Left lung (tissue), 10 donors: Measurements from ENCODE around the gene PPP5C. TPM values are rescaled to one million over a fixed set of nuclear protein-coding genes. Genes with fewer than 3 reads are reported as not detected.

Source experiments
- ATAC-seq: fragments of 200-7000 bp; cut with Tn5 transposase; one replicate; pipeline ENCODE4 v1.9.1; 2020; ENCODE audit warnings: moderate library complexity
- DNase-seq, 4 donors: peaks; one replicate each; pipeline ENCODE4 v3.0.0-alpha.2; 2013 to 2020
- H3K27ac ChIP-seq, 2 donors: fragments of 200-600 bp; sonication (generic) in 1 of 2; one replicate each; pipeline versions ENCODE4 v1.5.0 to v1.8.0; 2020 to 2021
- H3K27me3 ChIP-seq, 2 donors: fragments of 200-600 bp; sonication (generic) in 1 of 2; one replicate each; pipeline versions ENCODE4 v1.5.0 to v1.8.0; 2020 to 2021
- H3K36me3 ChIP-seq, 2 donors: fragments of 200-600 bp; sonication (generic) in 1 of 2; one replicate each; pipeline versions ENCODE4 v1.5.0 to v1.8.0; 2020 to 2021
- H3K4me1 ChIP-seq, 2 donors: fragments of 200-600 bp; one replicate each; pipeline ENCODE4 v1.8.0; 2021
- H3K4me3 ChIP-seq, 2 donors: fragments of 200-600 bp; sonication (generic) in 1 of 2; one replicate each; pipeline versions ENCODE4 v1.5.0 to v1.8.0; 2020 to 2021; ENCODE audit warnings: mild to moderate bottlenecking in 1 of 2
- H3K9me3 ChIP-seq, 2 donors: fragments of 200-600 bp; sonication (generic) in 1 of 2; one replicate each; pipeline versions ENCODE4 v1.5.0 to v1.8.0; 2020 to 2021
- intact Hi-C, 2 donors: fragments of 100-400 bp; cut with DNase I; formaldehyde crosslinking; loops; one replicate each; pipeline versions ENCODE4 v1.11.2 to v1.14.2; 2022
- polyA plus RNA-seq, 6 donors: library from polyadenylated mRNA; unstranded; fragments of 120-200 nt; gene quantifications; one replicate each; pipeline ENCODE4 v1.2.1, GENCODE V29; 2013; ENCODE audit not compliant: insufficient read length in 6 of 6
- total RNA-seq, 2 donors: library from RNA; stranded (reverse); fragmentation: NEBNext Ultra II Directional; extraction: Animal tissue kit (Norgen Biotek cat#: 25700); gene quantifications; one replicate each; pipeline ENCODE4 v1.2.1, GENCODE V29; 2021
- TF ChIP-seq, protein P1 (sequence below), 2 donors: fragments of 200-600 bp; sonication (generic) in 1 of 2; IDR thresholded peaks; one replicate each; pipeline versions ENCODE4 v1.5.0 to v1.8.0; 2021; ENCODE audit warnings: antibody characterized with exemption in 2 of 2
- donor health status: DM: no; HTN: yes; CAD: no.
- donor health status: DM: no; HTN: no; CAD: no.

PPP5C gene
- total and polyA plus RNA-seq, 8 donors = 52.6 to 114 (median 98.3) TPM

DNA sequence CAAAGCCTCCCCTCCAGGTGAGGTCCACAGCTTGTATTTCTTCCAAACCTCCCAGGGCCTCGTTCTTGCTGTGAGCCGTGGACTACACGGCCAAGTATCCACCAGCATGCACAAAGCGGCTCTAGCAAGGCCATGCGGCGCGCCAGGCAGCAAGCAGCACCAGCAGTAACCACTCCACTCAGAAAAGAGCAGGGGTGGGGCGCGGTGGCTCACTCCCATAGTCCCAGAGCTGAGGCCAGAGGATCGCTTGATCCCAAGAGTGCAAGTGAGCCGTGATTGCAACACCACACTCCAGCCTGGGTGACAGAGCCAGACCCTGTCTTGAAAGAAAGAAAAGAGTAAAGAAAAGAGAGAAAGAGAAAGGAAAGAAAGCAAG lies 61.8 kb downstream of the PPP5C start:
- TF ChIP-seq, protein P1, sequence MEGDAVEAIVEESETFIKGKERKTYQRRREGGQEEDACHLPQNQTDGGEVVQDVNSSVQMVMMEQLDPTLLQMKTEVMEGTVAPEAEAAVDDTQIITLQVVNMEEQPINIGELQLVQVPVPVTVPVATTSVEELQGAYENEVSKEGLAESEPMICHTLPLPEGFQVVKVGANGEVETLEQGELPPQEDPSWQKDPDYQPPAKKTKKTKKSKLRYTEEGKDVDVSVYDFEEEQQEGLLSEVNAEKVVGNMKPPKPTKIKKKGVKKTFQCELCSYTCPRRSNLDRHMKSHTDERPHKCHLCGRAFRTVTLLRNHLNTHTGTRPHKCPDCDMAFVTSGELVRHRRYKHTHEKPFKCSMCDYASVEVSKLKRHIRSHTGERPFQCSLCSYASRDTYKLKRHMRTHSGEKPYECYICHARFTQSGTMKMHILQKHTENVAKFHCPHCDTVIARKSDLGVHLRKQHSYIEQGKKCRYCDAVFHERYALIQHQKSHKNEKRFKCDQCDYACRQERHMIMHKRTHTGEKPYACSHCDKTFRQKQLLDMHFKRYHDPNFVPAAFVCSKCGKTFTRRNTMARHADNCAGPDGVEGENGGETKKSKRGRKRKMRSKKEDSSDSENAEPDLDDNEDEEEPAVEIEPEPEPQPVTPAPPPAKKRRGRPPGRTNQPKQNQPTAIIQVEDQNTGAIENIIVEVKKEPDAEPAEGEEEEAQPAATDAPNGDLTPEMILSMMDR (IDR thresholded peaks at IDR 0.05) = no peak
- ATAC-seq (peak; percentile 66), DNase-seq (peak in 3 of 4 donors; percentile 82 to 89 (median 86))
- Histone ChIP-seq H3K4me1 (peaks cover 10 to 30% of the 10 kb centered on the region in 2 donors), H3K27me3 (peaks cover 8 to 97% of the 10 kb centered on the region in 2 donors), H3K27ac (no peak overlapping the region), H3K9me3 (no peaks in the 10 kb centered on the region), H3K36me3 (no peaks in the 10 kb centered on the region), H3K4me3 (no peak overlapping the region)
- intact Hi-C loops = no loop called here

DNA sequence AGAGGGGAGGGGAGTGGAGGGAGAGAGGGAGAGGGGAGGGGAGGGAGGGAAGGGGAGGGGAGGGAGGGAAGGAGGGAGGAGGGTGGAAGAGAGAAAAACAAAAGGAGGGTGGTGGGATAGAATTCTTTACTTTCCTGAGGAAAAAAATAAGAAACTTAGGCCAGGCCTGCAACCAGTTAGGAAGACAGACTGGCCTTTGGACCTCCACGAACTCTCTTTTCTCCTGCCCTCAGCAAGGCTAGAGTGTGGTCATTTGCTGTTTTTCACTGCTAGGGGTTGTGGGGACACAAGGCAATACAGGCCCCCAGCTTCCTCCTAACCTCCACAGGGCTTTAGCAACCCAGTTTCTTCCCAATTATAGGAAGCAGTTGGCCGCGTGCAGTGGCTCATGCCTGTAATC lies 62.3 kb downstream of the PPP5C start:
- TF ChIP-seq, protein P1 (IDR thresholded peaks at IDR 0.05) = no peak
- H3K27me3 ChIP-seq = peaks cover 8 to 97% of the 10 kb centered on the region in 2 donors
- ATAC-seq (no peak), DNase-seq (no peak)
- H3K36me3 ChIP-seq = no peaks in the 10 kb centered on the region
- H3K4me1 ChIP-seq = peaks cover 5 to 26% of the 10 kb centered on the region in 2 donors
- no peak overlapping the region for H3K4me3 ChIP-seq
- intact Hi-C loops = no loop called here
- no peak overlapping the region for H3K27ac ChIP-seq
- no peaks in the 10 kb centered on the region for H3K9me3 ChIP-seq

DNA sequence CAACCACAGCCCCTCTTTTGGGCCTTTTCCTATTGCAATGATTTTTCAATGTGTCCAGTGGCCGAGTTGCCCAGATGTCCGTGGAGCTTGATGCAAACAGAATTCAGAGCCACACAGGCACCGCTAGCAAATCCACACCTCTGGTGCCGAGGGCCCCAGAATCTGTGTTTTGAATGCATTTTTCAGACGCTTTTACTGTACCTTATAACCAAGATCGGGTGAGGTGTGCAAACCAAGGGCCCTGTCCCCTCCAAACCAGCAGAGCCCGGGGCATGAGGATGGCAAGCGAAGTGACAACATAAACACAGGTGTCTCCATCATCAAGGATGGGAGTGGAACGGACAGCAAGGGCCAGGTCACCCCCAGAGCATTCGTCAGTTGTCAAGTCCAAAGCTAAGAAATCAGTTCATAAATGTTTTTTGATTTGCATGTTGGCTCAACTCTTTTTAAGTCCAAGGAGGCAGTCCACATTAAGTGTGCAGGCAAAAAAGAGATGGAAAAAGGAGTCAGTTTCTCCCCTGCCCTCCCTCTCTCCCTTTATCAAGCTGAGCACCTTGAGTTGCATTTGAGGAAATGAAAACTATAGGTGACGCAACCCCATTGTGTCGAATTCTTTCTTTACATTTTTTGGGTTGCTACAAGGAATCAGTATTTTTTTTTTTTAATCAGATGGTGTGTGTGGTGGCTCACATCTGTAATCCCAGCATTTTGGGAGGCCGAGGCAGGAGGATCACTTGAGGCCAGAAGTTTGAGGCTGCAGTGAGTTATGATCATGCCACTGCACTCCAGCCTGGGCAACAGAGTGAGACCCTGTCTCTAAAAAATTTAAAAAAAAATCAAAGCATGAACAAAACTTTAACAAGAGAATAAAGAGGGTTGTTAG lies 63.6 kb downstream of the PPP5C start:
- H3K27me3 ChIP-seq = peaks cover 7 to 97% of the 10 kb centered on the region in 2 donors
- H3K27ac ChIP-seq = no peak overlapping the region
- H3K4me1 ChIP-seq = peaks cover 0 to 14% of the 10 kb centered on the region in 2 donors
- TF ChIP-seq, protein P1 (IDR thresholded peaks at IDR 0.05) = no peak
- H3K9me3 ChIP-seq = no peaks in the 10 kb centered on the region
- H3K4me3 ChIP-seq = peak overlapping the region in 1 of 2 donors; percentile 33
- DNase-seq = peak in 1 of 4 donors; percentile 18
- intact Hi-C loops = no loop called here
- H3K36me3 ChIP-seq = no peaks in the 10 kb centered on the region
- no peak for ATAC-seq

DNA sequence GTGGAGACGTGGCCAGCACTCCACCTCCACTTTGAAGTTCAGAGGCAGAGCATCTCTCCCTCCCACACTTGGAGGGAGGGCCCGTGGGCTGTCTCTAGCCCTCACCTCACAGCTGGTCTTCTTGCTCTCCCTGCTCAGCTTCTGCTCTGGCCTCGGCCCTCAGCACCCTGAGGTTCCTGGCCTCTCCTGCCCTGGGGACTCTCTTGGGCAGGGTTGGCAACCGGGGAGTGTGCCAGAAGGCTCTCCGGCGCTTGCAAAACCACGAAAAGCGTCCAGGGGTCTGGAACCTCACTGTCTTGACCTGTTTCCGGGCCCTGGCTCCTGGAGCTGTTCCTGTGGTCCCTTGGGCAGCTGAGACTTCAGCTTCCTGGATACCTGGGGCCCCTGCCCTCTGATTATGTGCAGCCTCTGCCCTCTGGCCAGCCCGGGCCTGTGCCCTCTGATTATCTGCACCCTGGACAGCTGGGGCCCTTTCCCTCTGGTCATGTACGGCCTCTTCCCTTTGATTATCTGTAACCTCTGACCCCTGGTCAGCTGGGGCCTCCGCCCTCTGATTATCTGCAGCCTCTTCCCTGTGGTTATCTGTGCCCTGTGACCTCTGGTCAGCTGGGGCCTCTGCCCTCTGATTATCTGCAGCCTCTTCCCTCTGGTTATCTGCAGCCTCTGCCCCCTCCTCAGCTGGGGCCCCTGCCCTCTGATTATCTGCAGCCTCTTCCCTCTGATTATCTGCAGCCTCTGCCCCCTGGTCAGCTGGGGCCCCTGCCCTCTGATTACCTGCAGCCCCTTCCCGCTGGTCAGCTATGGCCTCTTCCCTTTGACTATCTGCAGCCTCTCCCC lies 64.4 kb downstream of the PPP5C start:
- TF ChIP-seq, protein P1 (IDR thresholded peaks at IDR 0.05) = no peak
- Histone ChIP-seq H3K9me3 (no peaks in the 10 kb centered on the region), H3K27me3 (peaks cover 0 to 97% of the 10 kb centered on the region in 2 donors), H3K4me1 (peaks cover 0 to 17% of the 10 kb centered on the region in 2 donors), H3K4me3 (peak overlapping the region; percentile 30 to 33), H3K27ac (no peak overlapping the region), H3K36me3 (no peaks in the 10 kb centered on the region)
- DNase-seq (peak in 1 of 4 donors; percentile 57), ATAC-seq (no peak)
- intact Hi-C loops = no loop called here
